Measurements from ENCODE around the gene NAT16. TPM values are rescaled to one million over a fixed set of nuclear protein-coding genes. Genes with fewer than 3 reads are reported as not detected.

Gene NAT16
- total and polyA plus RNA-seq, 2 of the 4 experiments (the other 2 are of a cell fraction) = 0.05 TPM; not detected in 1

DNA sequence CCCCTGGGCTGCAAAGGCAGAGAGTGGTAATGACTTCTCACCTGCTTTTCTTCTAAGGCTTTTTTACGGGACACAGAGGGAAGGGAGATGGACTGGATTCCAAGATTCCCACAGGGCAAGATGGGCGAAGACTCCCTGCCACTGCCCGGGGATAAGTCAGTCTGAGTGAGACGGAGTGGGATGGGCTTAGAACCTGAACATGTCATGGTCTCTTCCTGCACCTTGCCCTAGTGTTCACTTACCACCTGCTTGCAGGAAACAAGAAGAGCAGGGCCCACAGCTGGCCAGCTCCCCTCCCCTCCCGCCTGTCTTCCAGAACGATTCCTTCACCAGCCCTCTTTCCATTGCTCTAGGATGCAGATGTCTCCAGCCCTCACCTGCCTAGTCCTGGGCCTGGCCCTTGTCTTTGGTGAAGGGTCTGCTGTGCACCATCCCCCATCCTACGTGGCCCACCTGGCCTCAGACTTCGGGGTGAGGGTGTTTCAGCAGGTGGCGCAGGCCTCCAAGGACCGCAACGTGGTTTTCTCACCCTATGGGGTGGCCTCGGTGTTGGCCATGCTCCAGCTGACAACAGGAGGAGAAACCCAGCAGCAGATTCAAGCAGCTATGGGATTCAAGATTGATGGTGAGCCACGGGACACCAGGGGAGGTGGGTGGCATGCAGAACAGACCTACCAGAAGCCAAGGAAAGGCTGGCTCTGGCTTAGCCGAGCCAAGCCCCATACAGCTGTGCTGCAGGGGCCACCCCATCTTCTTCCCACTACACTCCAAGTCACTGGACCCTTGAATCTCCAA lies 51.9 kb downstream of the NAT16 start:
- no TSS peak for BruUV-seq (replicated peaks)
- TF ChIP-seq POLR2A (IDR thresholded peaks at IDR 0.05; ENCODE audit: low read depth, low read length) = peak; percentile 67
- TF ChIP-seq SMC3 (IDR thresholded peaks at IDR 0.05; ENCODE audit: low read depth, low read length) = no peak
- TF ChIP-seq, protein P1, sequence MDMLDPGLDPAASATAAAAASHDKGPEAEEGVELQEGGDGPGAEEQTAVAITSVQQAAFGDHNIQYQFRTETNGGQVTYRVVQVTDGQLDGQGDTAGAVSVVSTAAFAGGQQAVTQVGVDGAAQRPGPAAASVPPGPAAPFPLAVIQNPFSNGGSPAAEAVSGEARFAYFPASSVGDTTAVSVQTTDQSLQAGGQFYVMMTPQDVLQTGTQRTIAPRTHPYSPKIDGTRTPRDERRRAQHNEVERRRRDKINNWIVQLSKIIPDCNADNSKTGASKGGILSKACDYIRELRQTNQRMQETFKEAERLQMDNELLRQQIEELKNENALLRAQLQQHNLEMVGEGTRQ (IDR thresholded peaks at IDR 0.05; ENCODE audit: low read depth, low read length) = no peak; the same call in none of the 2 replicates
- peak; percentile 26 for TF ChIP-seq CHD1 (IDR thresholded peaks at IDR 0.05; ENCODE audit: low read depth, low read length)
- no peak for TF ChIP-seq FOS (IDR thresholded peaks at IDR 0.05; ENCODE audit: low read depth, low read length)
- TF ChIP-seq BHLHE40 (IDR thresholded peaks at IDR 0.05; ENCODE audit: low read depth, low read length) = no peak
- TF ChIP-seq NFE2L2 (IDR thresholded peaks at IDR 0.05; ENCODE audit: low read depth, low read length) = no peak

More for the DNA sequence above, 51.9 kb downstream of the NAT16 start:
- no peak for DNase-seq
- no peaks in the 10 kb centered on the region for H3K27me3 ChIP-seq (ENCODE audit: control insufficient read depth, insufficient read depth, low read length)
- H3K9me1 ChIP-seq (ENCODE audit: insufficient read depth, low read length) = peaks cover 13% of the 10 kb centered on the region
- H4K91ac ChIP-seq (ENCODE audit: insufficient read depth, low read depth, low read length) = peak overlapping the region; percentile 75
- no peak overlapping the region for H2BK20ac ChIP-seq (ENCODE audit: low read depth, low read length)
- 67% methylated on average over 4 of the region's 14 CpGs; no CpG with 5 or more reads in 1 of the 2 experiments for WGBS, 2 experiments (ENCODE audit: extremely low coverage in 2 of 2, insufficient read length in 1 of 2)
- no peaks in the 10 kb centered on the region for H3K9me3 ChIP-seq (ENCODE audit: control insufficient read depth, insufficient read depth, low read length)
- H3K79me1 ChIP-seq (ENCODE audit: low read depth in 1 of 2, low read length in 2 of 2) = peaks cover 12 to 68% of the 10 kb centered on the region in 2 experiments; a peak in 3 of 4 replicates
- peak overlapping the region; percentile 69 for H3K4ac ChIP-seq (ENCODE audit: low read depth, low read length)
- peak overlapping the region; percentile 12 for H2AFZ ChIP-seq (replicated peaks; ENCODE audit: low read length, poor library complexity)
- peak overlapping the region; percentile 75 for H2AK5ac ChIP-seq (ENCODE audit: low read depth, low read length)
- H3K14ac ChIP-seq (replicated peaks; ENCODE audit: low read depth, low read length) = peak overlapping the region; percentile 53
- H3K36me3 ChIP-seq (ENCODE audit: control insufficient read depth, insufficient read depth, low read length) = peaks cover 27% of the 10 kb centered on the region
- H3K56ac ChIP-seq (ENCODE audit: extremely low read depth, insufficient read depth, low read length) = peak overlapping the region; percentile 56
- peak overlapping the region; percentile 62 for H2BK120ac ChIP-seq (ENCODE audit: low read depth, low read length)
- H3K23ac ChIP-seq (ENCODE audit: low read depth, low read length) = peak overlapping the region; percentile 55
- H3K4me1 ChIP-seq (ENCODE audit: control insufficient read depth, insufficient read depth, low read length) = peaks cover 22% of the 10 kb centered on the region
- intact Hi-C loops (cut with micrococcal nuclease) = no loop called here
- H3K27ac ChIP-seq (ENCODE audit: insufficient read depth, low read length) = peak overlapping the region; percentile 36
- ChIA-PET CTCF (interaction anchor here (0.6 kb wide), 1 partner anchor 64 kb away, joined by 3 read pairs; no protein-coding TSS in a partner anchor), POLR2A (ENCODE audit: unreplicated experiment) (interaction anchor here (0.6 to 0.8 kb wide), 3 partner anchors 10 to 40 kb away, joined by 3 to 4 read pairs (median 4); no protein-coding TSS in a partner anchor)
- in situ Hi-C loops (cut with MboI; ENCODE audit: low sequenced_read_pairs) = no loop called here
- peak overlapping the region; percentile 72 for H3K4me2 ChIP-seq (ENCODE audit: low read depth, low read length)
- H4K20me1 ChIP-seq (ENCODE audit: insufficient read depth, low read length) = peaks cover 48% of the 10 kb centered on the region
- peak overlapping the region; percentile 34; the same call in 1 of the 2 replicates for H4K5ac ChIP-seq (ENCODE audit: low read depth, low read length)
- H3K9ac ChIP-seq (ENCODE audit: low read depth, low read length) = peak overlapping the region; percentile 82
- H2BK5ac ChIP-seq (ENCODE audit: low read depth, low read length, poor library complexity, severe bottlenecking) = peak overlapping the region; percentile 46
- peak overlapping the region; percentile 80 for H2AK9ac ChIP-seq (replicated peaks; ENCODE audit: low read depth, low read length, poor library complexity)
- dilution Hi-C loops (cut with HindIII; ENCODE audit: low sequenced_read_pairs, unreplicated experiment) = no loop called here
- no peak for ATAC-seq (ENCODE audit: low read depth)
- peak overlapping the region; percentile 68; the same call in 1 of the 2 replicates for H3K18ac ChIP-seq (ENCODE audit: low read depth, low read length)
- H3K4me3 ChIP-seq (ENCODE audit: insufficient read depth, low read depth, low read length) = peak overlapping the region; percentile 56
- peak overlapping the region; percentile 14 to 41; a peak in 2 of 4 replicates for H4K8ac ChIP-seq (ENCODE audit: low read depth in 2 of 2, low read length in 2 of 2)
- no peak overlapping the region; the same call in 2 of the 3 replicates for H2BK15ac ChIP-seq (ENCODE audit: low read depth, low read length)
